IMR-90 (cell line): Measurements from ENCODE around the gene ADGRL3. TPM values are rescaled to one million over a fixed set of nuclear protein-coding genes. Genes with fewer than 3 reads are reported as not detected.

Experiments used
- ATAC-seq: fragments of 200-7000 bp; cut with Tn5 transposase; 2 replicates; pipeline ENCODE4 v1.9.1; 2020; ENCODE audit warnings: low read depth, mild to moderate bottlenecking, moderate library complexity
- BruUV-seq: library from RNA; stranded (reverse); fragments of 400-500 nt; replicated peaks from 2 replicates; lab custom pipeline; 2021; lab: Mats Ljungman, UMichigan
- CTCF ChIA-PET: fragments of 300-600 bp; formaldehyde crosslinking; extraction: SDS; loops from one replicate; lab custom pipeline; 2021; ENCODE audit warnings: antibody characterized with exemption; lab: Yijun Ruan, JAX
- POLR2A ChIA-PET: fragments of 300-600 bp; sonication (Branson Sonifier 250); formaldehyde crosslinking; loops from one replicate; lab custom pipeline; 2022; ENCODE audit warnings: antibody characterized with exemption; ENCODE audit not compliant: unreplicated experiment; lab: Charles Lee
- DNase-seq: peaks from one replicate; pipeline ENCODE4 v3.0.0; 2013
- H2AFZ ChIP-seq: replicated peaks from 2 replicates; pipeline ENCODE3; 2013; ENCODE audit warnings: low read length, mild to moderate bottlenecking; ENCODE audit not compliant: poor library complexity
- H2AK5ac ChIP-seq: 2 replicates; pipeline ENCODE4 v1.6.1; 2013; ENCODE audit warnings: low read depth, low read length, inconsistent platforms
- H2AK9ac ChIP-seq: replicated peaks from 2 replicates; pipeline ENCODE3; 2013; ENCODE audit warnings: mild to moderate bottlenecking, low read depth, low read length, moderate library complexity; ENCODE audit not compliant: poor library complexity
- H2BK120ac ChIP-seq: 2 replicates; pipeline ENCODE4 v1.6.1; 2013; ENCODE audit warnings: low read depth, low read length, inconsistent platforms
- H2BK15ac ChIP-seq: 3 replicates; pipeline ENCODE4 v1.6.1; 2013; ENCODE audit warnings: low read depth, low read length, inconsistent platforms
- H2BK20ac ChIP-seq: 2 replicates; pipeline ENCODE4 v1.6.1; 2013; ENCODE audit warnings: low read depth, mild to moderate bottlenecking, inconsistent platforms, low read length, moderate library complexity
- H2BK5ac ChIP-seq: 2 replicates; pipeline ENCODE4 v1.6.1; 2013; ENCODE audit warnings: mild to moderate bottlenecking, low read depth, low read length, inconsistent platforms; ENCODE audit not compliant: poor library complexity, severe bottlenecking
- H3K14ac ChIP-seq: replicated peaks from 2 replicates; pipeline ENCODE4 v1.6.1; 2013; ENCODE audit warnings: low read depth, low read length, inconsistent platforms
- H3K18ac ChIP-seq: 2 replicates; pipeline ENCODE4 v1.6.1; 2013; ENCODE audit warnings: low read depth, low read length, control low read depth
- H3K23ac ChIP-seq: 2 replicates; pipeline ENCODE4 v1.6.1; 2013; ENCODE audit warnings: low read depth, low read length, inconsistent platforms
- H3K27ac ChIP-seq: 2 replicates; pipeline ENCODE4 v1.5.1; 2013; ENCODE audit warnings: mild to moderate bottlenecking, control low read depth, low read length; ENCODE audit not compliant: insufficient read depth
- H3K27me3 ChIP-seq: 2 replicates; pipeline ENCODE4 v1.6.1; 2013; ENCODE audit warnings: low read length; ENCODE audit not compliant: control insufficient read depth, insufficient read depth
- H3K36me3 ChIP-seq: 2 replicates; pipeline ENCODE4 v1.6.1; 2013; ENCODE audit warnings: low read length, mixed read lengths; ENCODE audit not compliant: control insufficient read depth, insufficient read depth
- H3K4ac ChIP-seq: 2 replicates; pipeline ENCODE4 v1.6.1; 2013; ENCODE audit warnings: low read depth, low read length, inconsistent platforms
- H3K4me1 ChIP-seq: 2 replicates; pipeline ENCODE4 v1.6.1; 2013; ENCODE audit warnings: low read length, mixed read lengths; ENCODE audit not compliant: control insufficient read depth, insufficient read depth
- H3K4me2 ChIP-seq: 2 replicates; pipeline ENCODE4 v1.6.1; 2013; ENCODE audit warnings: low read depth, mild to moderate bottlenecking, control low read depth, low read length, moderate library complexity
- H3K4me3 ChIP-seq: 2 replicates; pipeline ENCODE4 v1.5.1; 2013; ENCODE audit warnings: low read depth, mild to moderate bottlenecking, control low read depth, low read length, moderate library complexity; ENCODE audit not compliant: insufficient read depth
- H3K56ac ChIP-seq: 2 replicates; pipeline ENCODE4 v1.6.1; 2013; ENCODE audit warnings: low read length, inconsistent platforms; ENCODE audit not compliant: insufficient read depth; ENCODE audit errors: extremely low read depth
- H3K79me1 ChIP-seq, 2 experiments: 2 replicates each; pipeline ENCODE4 v1.6.1; 2013; ENCODE audit warnings: low read length in 2 of 2, inconsistent platforms in 1 of 2, low read depth in 1 of 2
- H3K9ac ChIP-seq: 2 replicates; pipeline ENCODE4 v1.6.1; 2013; ENCODE audit warnings: low read depth, low read length, control low read depth
- H3K9me1 ChIP-seq: 2 replicates; pipeline ENCODE4 v1.6.1; 2013; ENCODE audit warnings: low read length, inconsistent platforms; ENCODE audit not compliant: insufficient read depth
- H3K9me3 ChIP-seq: 2 replicates; pipeline ENCODE4 v1.6.1; 2013; ENCODE audit warnings: low read length; ENCODE audit not compliant: control insufficient read depth, insufficient read depth
- H4K20me1 ChIP-seq: 2 replicates; pipeline ENCODE4 v1.6.1; 2013; ENCODE audit warnings: low read length, inconsistent platforms; ENCODE audit not compliant: insufficient read depth
- H4K5ac ChIP-seq: 2 replicates; pipeline ENCODE4 v1.6.1; 2013; ENCODE audit warnings: mild to moderate bottlenecking, low read depth, low read length, control low read depth
- H4K8ac ChIP-seq, 2 experiments: 2 replicates each; pipeline ENCODE4 v1.6.1; 2013; ENCODE audit warnings: low read depth in 2 of 2, low read length in 2 of 2, control low read depth in 1 of 2, inconsistent platforms in 1 of 2
- H4K91ac ChIP-seq: 2 replicates; pipeline ENCODE4 v1.6.1; 2013; ENCODE audit warnings: low read depth, low read length, inconsistent platforms; ENCODE audit not compliant: insufficient read depth
- BHLHE40 ChIP-seq: fragments of 150-350 bp; IDR thresholded peaks from 2 replicates; pipeline ENCODE4 v1.6.1; 2016; ENCODE audit warnings: mild to moderate bottlenecking, low read depth, low read length
- CEBPB ChIP-seq: IDR thresholded peaks from 2 replicates; pipeline ENCODE4 v1.6.1; 2012; ENCODE audit warnings: low read depth, low read length, improper control_type of control experiment
- CHD1 ChIP-seq: IDR thresholded peaks from 2 replicates; pipeline ENCODE4 v1.6.1; 2012; ENCODE audit warnings: low read depth, low read length, improper control_type of control experiment
- FOS ChIP-seq: fragments of 150-350 bp; IDR thresholded peaks from 2 replicates; pipeline ENCODE4 v1.6.1; 2016; ENCODE audit warnings: low read depth, low read length
- MAFK ChIP-seq: IDR thresholded peaks from 2 replicates; pipeline ENCODE4 v1.6.1; 2012; ENCODE audit warnings: low read depth, low read length, improper control_type of control experiment
- MAZ ChIP-seq: IDR thresholded peaks from 2 replicates; pipeline ENCODE4 v1.6.1; 2012; ENCODE audit warnings: low read depth, mild to moderate bottlenecking, low read length, improper control_type of control experiment, moderate library complexity, borderline replicate concordance
- MXI1 ChIP-seq: IDR thresholded peaks from 2 replicates; pipeline ENCODE4 v1.6.1; 2012; ENCODE audit warnings: low read depth, mild to moderate bottlenecking, low read length, moderate library complexity, borderline replicate concordance
- NFE2L2 ChIP-seq: fragments of 150-350 bp; IDR thresholded peaks from 2 replicates; pipeline ENCODE4 v1.6.1; 2016; ENCODE audit warnings: low read depth, mild to moderate bottlenecking, low read length
- POLR2A ChIP-seq: IDR thresholded peaks from 2 replicates; pipeline ENCODE4 v1.6.1; 2012; ENCODE audit warnings: mild to moderate bottlenecking, low read depth, low read length
- RAD21 ChIP-seq: IDR thresholded peaks from 2 replicates; pipeline ENCODE4 v1.6.1; 2012; ENCODE audit warnings: low read length, improper control_type of control experiment
- RCOR1 ChIP-seq: IDR thresholded peaks from 2 replicates; pipeline ENCODE4 v1.6.1; 2012; ENCODE audit warnings: mild to moderate bottlenecking, low read length, improper control_type of control experiment; ENCODE audit not compliant: insufficient replicate concordance
- RFX5 ChIP-seq: IDR thresholded peaks from 2 replicates; pipeline ENCODE4 v1.8.0; 2012; ENCODE audit warnings: low read depth, mild to moderate bottlenecking, low read length, moderate library complexity
- SMC3 ChIP-seq: fragments of 150-350 bp; IDR thresholded peaks from 2 replicates; pipeline ENCODE4 v1.6.1; 2016; ENCODE audit warnings: low read depth, mild to moderate bottlenecking, antibody characterized with exemption, low read length, moderate library complexity
- WGBS, 2 experiments: methylation state at CpG; one replicate each; pipeline versions ENCODE4 v1.1.5 to v1.1.7; 2013; ENCODE audit warnings: missing lambda C conversion rate in 2 of 2; ENCODE audit not compliant: insufficient read length in 1 of 2; ENCODE audit errors: extremely low coverage in 2 of 2; 5-methylcytosine and 5-hydroxymethylcytosine counted together
- dilution Hi-C: fragments of 300-500 bp; cut with HindIII; formaldehyde crosslinking; loops from one replicate; pipeline ENCODE4 v1.14.3; 2018; ENCODE audit warnings: low sequenced_read_pairs; ENCODE audit not compliant: unreplicated experiment
- in situ Hi-C: fragments of 300-500 bp; cut with MboI; formaldehyde crosslinking; loops from 3 replicates; pipeline ENCODE4 v1.14.3; 2019; ENCODE audit warnings: low sequenced_read_pairs, inconsistent platforms, mixed read lengths
- intact Hi-C: fragments of 100-400 bp; cut with micrococcal nuclease; formaldehyde crosslinking; loops from 2 replicates; pipeline ENCODE4 v1.10.0; 2022
- polyA plus RNA-seq, 3 experiments: library from polyadenylated mRNA; depleted of rRNA; stranded (reverse); fragments of >200 nt; gene quantifications; 2 replicates each; pipeline ENCODE4 v1.2.3, GENCODE V29; 2012; ENCODE audit warnings: low replicate concordance in 1 of 3
- total RNA-seq: library from RNA; depleted of rRNA; stranded (reverse); fragments of >200 nt; gene quantifications from 2 replicates; pipeline ENCODE4 v1.2.3, GENCODE V29; 2012
- TF ChIP-seq, protein P1 (sequence below): fragments of 150-350 bp; IDR thresholded peaks from 2 replicates; pipeline ENCODE4 v1.6.1; 2017; ENCODE audit warnings: mild to moderate bottlenecking, antibody characterized with exemption, low read length, low read depth
- TF ChIP-seq, protein P2 (sequence below): conservative IDR thresholded peaks from 2 replicates; pipeline ENCODE4 v1.5.1; 2012; ENCODE audit warnings: mild to moderate bottlenecking, low read depth, low read length, improper control_type of control experiment
- TF ChIP-seq, protein P3 (sequence below): fragments of 150-350 bp; IDR thresholded peaks from 2 replicates; pipeline ENCODE4 v1.6.1; 2016; ENCODE audit warnings: low read depth, mild to moderate bottlenecking, low read length, moderate library complexity, borderline replicate concordance

Gene ADGRL3
- total and polyA plus RNA-seq, 2 of the 4 experiments (the other 2 are of a cell fraction): 0.46 to 2.5 TPM

DNA sequence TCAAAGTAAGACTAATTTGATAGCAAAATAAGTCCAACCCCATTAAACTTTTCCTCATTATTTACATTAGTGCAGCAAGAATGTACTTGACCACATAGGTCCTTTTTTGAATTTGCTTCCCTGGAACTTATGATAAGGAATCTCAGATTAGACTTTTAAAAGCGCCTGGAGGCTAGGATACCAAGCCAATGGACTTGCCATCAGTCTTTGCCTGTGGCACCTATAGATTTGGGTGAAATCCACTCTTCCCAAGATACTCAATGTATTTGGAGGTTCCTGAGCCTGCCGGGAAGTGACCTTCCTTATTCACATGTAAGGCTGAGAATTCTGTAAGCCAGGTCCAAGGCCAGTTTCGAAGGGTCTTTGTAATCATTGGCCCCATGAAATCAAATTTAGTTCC, 553.6 kb downstream of the ADGRL3 start:
- Histone ChIP-seq H3K56ac (no peak overlapping the region), H3K79me1 (no peaks in the 10 kb centered on the region)
- BruUV-seq: no TSS peak

More for the DNA sequence above, 553.6 kb downstream of the ADGRL3 start:
- H2AK9ac ChIP-seq: no peak overlapping the region
- no peak overlapping the region for H2AFZ ChIP-seq
- POLR2A ChIA-PET: no interaction called here
- no peak overlapping the region for H3K18ac ChIP-seq
- dilution Hi-C loops: no loop called here
- no peak overlapping the region for H2BK120ac ChIP-seq
- ATAC-seq (no peak), DNase-seq (no peak)
- CTCF ChIA-PET: no interaction called here
- H3K9ac ChIP-seq: no peak overlapping the region
- H3K36me3 ChIP-seq: no peaks in the 10 kb centered on the region
- H2AK5ac ChIP-seq: no peak overlapping the region
- no peak overlapping the region for H3K4me3 ChIP-seq
- in situ Hi-C loops: no loop called here
- H3K14ac ChIP-seq: no peak overlapping the region
- H4K20me1 ChIP-seq: no peaks in the 10 kb centered on the region
- H3K27ac ChIP-seq: no peak overlapping the region
- H2BK5ac ChIP-seq: no peak overlapping the region
- no peaks in the 10 kb centered on the region for H3K4me1 ChIP-seq
- H3K9me1 ChIP-seq: no peaks in the 10 kb centered on the region
- H4K8ac ChIP-seq: no peak overlapping the region
- no peak overlapping the region for H4K5ac ChIP-seq
- TF ChIP-seq MAZ (no peak), POLR2A (no peak), SMC3 (no peak), BHLHE40 (no peak), RCOR1 (no peak), RAD21 (no peak), CEBPB (no peak), MXI1 (no peak), FOS (no peak), CHD1 (no peak), RFX5 (no peak), MAFK (no peak), NFE2L2 (no peak)
- TF ChIP-seq, protein P1, sequence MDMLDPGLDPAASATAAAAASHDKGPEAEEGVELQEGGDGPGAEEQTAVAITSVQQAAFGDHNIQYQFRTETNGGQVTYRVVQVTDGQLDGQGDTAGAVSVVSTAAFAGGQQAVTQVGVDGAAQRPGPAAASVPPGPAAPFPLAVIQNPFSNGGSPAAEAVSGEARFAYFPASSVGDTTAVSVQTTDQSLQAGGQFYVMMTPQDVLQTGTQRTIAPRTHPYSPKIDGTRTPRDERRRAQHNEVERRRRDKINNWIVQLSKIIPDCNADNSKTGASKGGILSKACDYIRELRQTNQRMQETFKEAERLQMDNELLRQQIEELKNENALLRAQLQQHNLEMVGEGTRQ: no peak
- TF ChIP-seq, protein P2, sequence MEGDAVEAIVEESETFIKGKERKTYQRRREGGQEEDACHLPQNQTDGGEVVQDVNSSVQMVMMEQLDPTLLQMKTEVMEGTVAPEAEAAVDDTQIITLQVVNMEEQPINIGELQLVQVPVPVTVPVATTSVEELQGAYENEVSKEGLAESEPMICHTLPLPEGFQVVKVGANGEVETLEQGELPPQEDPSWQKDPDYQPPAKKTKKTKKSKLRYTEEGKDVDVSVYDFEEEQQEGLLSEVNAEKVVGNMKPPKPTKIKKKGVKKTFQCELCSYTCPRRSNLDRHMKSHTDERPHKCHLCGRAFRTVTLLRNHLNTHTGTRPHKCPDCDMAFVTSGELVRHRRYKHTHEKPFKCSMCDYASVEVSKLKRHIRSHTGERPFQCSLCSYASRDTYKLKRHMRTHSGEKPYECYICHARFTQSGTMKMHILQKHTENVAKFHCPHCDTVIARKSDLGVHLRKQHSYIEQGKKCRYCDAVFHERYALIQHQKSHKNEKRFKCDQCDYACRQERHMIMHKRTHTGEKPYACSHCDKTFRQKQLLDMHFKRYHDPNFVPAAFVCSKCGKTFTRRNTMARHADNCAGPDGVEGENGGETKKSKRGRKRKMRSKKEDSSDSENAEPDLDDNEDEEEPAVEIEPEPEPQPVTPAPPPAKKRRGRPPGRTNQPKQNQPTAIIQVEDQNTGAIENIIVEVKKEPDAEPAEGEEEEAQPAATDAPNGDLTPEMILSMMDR: no peak
- TF ChIP-seq, protein P3, sequence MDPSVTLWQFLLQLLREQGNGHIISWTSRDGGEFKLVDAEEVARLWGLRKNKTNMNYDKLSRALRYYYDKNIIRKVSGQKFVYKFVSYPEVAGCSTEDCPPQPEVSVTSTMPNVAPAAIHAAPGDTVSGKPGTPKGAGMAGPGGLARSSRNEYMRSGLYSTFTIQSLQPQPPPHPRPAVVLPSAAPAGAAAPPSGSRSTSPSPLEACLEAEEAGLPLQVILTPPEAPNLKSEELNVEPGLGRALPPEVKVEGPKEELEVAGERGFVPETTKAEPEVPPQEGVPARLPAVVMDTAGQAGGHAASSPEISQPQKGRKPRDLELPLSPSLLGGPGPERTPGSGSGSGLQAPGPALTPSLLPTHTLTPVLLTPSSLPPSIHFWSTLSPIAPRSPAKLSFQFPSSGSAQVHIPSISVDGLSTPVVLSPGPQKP: no peak
- no peak overlapping the region for H3K4ac ChIP-seq
- no peaks in the 10 kb centered on the region for H3K9me3 ChIP-seq
- intact Hi-C loops: no loop called here
- H3K4me2 ChIP-seq: no peak overlapping the region
- no peaks in the 10 kb centered on the region for H3K27me3 ChIP-seq
- no peak overlapping the region for H2BK20ac ChIP-seq
- whole genome bisulfite sequencing, 2 experiments: no CpG with 5 or more reads among the region's 3 CpGs
- no peak overlapping the region for H4K91ac ChIP-seq
- no peak overlapping the region for H2BK15ac ChIP-seq
- no peak overlapping the region for H3K23ac ChIP-seq
